GM21367 (cell line): Measurements from ENCODE around the gene OTOP3.
"Not testable (repeated sequence)": the region's sequence is repeated elsewhere in the genome, so short reads cannot be mapped to it uniquely, and the experiment has no call there.

Source experiments
- ATAC-seq: cut with Tn5 transposase; IDR thresholded peaks from one replicate; pipeline ENCODE4 v1.9.1; 2021; ENCODE audit not compliant: unreplicated experiment

OTOP3 gene, protein sequence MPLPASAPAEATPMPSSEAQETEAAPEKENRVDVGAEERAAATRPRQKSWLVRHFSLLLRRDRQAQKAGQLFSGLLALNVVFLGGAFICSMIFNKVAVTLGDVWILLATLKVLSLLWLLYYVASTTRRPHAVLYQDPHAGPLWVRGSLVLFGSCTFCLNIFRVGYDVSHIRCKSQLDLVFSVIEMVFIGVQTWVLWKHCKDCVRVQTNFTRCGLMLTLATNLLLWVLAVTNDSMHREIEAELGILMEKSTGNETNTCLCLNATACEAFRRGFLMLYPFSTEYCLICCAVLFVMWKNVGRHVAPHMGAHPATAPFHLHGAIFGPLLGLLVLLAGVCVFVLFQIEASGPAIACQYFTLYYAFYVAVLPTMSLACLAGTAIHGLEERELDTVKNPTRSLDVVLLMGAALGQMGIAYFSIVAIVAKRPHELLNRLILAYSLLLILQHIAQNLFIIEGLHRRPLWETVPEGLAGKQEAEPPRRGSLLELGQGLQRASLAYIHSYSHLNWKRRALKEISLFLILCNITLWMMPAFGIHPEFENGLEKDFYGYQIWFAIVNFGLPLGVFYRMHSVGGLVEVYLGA

GRCh38 chr17:74935585-74936469, at the start of gene OTOP3:
Gene OTOP3, plus strand, starts transcription at chr17:74935898. Its CDS starts 24 bp downstream, at chr17:74935922.
- no peak for ATAC-seq

DNA sequence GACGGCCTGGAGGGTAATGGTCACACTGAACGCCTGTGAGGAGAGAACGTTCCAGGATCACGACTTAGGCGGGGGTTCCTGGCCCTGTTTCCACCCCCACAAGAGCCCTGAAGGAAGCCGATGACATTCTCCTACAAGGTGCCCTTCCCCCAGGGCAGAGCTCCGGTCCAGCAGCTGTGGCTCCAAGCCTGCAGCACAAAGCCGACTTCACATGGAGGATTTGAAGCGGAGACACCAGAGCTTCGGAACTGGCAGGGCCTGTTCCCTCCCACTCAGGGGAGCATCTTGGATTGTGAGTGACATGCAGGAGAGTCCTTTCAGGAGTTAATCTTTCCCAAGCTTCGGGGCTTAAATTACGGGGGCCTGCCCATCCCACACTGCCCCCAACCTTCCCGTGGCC, 47.2 kb upstream of the OTOP3 start:
- ATAC-seq: no peak

DNA sequence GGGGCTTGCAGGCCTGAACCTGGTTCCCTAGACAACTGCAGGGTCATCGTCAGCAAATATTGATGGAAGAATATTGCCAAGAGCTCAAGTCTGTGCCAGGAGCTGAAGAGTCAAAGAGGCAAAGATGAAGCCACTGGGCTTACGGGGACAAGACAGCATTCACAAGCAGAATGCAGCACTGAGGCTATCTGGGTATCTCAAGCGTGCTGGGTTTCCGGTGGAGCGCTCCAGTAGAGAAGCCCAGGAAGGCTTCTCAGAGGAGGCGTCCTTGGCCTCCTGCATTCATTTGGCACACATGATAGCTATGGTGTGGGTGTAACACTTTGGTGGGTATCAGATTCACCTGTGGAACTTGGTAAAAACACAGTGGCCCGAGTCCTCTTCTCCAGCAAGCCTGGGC, 45.1 kb upstream of the OTOP3 start:
- no peak for ATAC-seq

DNA sequence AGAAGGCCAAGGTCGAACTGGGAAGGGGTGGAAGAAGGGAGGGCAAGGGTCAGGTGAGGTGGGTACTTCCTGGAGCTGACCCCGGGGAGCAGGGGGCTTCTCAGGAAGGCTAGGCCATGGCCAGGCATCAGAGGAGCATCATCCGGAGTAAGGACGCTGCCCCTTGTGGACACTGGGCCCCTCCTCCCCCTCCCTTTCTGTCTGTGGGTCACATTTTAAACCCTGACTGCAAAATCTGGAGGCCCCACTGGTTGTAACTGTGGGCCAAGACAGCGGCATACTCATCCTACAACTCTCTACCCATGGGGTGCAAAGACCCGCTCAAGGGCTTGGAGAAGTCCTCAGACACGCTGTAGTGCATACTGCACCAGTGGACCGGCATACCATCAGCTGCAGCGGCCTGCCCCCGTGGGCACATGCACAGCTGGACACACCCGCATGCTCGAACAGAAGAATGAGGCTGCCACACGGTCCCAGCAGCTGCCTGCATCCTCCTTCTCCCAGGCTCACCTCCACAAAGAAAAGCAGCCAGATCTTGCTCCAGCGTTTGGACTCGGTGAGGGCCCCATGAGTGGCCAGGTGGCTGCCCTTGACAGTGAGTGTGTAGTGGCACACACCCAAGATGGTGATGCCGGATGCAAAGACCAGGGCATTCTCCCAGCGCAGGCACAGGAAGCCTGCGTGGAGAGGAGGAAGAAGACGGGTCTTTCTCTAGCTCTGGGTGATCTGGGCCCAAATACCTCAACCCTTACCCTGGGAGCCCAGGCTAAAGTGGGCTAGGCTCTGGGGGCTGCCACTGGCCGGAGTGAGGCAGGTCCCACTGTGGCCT, 43.5 kb upstream of the OTOP3 start:
- ATAC-seq: no peak

- ATAC-seq: no peak
Measured at GRCh38 chr17:74892974-74893911, 42.5 kb upstream of the OTOP3 start, which contains the start of gene FADS6. Gene FADS6, minus strand, starts transcription at chr17:74893633. Its CDS starts 38 bp downstream, at chr17:74893595.

- no peak for ATAC-seq
Measured at GRCh38 chr17:74893936-74894671, 41.6 kb upstream of the OTOP3 start.

DNA sequence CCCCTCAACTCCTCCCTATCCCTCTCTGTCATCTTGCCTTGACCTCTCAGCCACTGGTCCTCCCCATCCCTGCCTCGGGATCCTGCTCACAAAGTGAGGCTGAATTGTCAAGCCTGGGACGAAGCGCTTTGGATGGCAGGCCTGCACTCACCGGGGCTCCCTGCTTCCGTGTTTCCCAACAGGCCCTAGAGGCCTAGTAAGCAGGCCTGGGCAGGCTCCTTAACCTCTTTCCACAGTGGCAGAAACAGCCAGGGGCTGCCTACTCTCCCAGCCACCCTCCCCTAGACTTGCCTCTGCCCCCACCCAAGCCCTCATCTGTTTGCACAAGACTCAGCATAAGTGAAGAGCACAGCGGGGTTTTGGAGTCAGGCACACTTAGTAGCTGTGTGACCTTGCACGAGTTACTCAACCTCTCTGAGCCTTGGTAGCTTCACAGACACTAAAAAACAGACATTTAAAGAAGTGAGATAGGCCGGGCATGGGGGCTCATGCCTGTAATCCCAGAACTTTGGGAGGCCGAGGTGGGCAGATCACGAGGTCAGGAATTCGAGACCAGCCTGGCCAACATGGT, 37.2 kb upstream of the OTOP3 start:
- ATAC-seq: no peak

DNA sequence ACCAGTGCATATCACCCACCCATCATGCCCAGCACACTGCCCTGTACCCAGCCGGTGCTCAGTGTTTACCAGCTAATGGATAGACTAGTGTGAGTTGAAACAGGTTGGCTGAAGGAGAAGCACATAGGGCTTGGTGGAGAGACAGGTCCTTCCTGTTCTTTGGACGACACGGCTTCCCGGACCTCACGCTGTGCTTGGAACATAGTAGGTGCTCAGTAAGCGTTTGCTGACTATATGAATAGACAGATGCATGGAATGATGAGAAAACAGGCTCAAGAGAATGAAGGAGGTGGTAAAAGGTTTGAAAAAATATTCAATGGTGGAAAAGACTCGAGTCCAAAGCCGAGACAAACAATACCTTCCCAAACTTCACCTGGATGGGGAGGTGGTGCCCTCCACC, 35.5 kb upstream of the OTOP3 start:
- ATAC-seq: no peak

DNA sequence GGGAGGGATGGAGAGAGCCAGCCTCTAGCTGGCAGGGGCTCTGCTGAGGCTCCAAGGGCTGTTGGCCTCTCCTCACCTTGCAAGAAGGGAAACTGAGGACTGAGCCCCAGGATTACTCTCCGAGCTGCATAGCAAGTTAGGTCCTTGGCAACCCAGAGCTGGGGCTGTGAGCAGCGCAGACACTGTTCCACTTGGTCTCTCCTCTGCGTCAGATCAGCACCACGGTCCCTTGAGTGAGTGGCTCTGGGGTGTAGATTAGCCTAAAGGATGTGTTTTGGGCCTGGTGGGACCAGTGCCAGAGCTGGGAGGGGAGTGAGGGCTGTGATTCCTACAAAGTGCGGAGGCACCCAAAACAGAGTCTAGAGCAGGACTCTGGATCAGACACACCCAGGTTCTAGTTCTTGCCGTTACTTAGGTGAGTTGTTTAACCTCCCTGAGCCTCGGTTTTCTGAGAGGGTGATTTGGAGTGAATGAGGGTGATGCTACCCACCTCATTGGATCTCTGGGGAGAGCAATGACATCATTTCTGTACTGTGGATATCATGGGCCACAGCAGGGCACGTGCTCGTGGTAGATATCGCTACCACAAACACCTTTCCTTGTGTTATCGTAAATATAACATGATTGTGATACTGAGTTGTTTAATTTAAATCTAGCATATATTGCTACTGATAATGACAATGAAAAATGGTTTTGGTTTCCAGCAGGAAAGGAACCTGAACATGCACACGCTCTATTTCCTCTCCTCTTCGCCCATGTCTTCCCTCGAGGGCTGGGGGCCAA, 34.2 kb upstream of the OTOP3 start:
- ATAC-seq: no peak

DNA sequence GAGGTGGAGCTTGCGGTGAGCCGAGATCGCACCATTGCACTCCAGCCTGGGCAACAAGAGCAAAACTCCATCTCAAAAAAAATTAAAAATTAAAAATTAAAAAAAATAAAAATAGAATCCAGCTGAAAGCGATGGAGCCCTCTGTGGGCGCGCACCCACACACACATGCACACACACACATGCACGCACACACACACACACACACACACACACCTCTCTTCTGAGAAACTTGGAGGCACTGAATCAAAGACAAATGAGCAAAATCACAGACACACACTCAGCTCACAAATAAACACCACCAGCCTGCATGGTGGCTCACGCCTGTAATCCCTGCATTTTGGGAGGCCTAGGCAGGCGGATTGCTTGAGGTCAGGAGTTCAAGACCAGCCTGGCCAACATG, 32.7 kb upstream of the OTOP3 start:
- no peak for ATAC-seq

GRCh38 chr17:74903671-74904070, 32.0 kb upstream of the OTOP3 start:
- no peak for ATAC-seq

GRCh38 chr17:74904687-74905409, 30.9 kb upstream of the OTOP3 start:
- ATAC-seq: no peak

DNA sequence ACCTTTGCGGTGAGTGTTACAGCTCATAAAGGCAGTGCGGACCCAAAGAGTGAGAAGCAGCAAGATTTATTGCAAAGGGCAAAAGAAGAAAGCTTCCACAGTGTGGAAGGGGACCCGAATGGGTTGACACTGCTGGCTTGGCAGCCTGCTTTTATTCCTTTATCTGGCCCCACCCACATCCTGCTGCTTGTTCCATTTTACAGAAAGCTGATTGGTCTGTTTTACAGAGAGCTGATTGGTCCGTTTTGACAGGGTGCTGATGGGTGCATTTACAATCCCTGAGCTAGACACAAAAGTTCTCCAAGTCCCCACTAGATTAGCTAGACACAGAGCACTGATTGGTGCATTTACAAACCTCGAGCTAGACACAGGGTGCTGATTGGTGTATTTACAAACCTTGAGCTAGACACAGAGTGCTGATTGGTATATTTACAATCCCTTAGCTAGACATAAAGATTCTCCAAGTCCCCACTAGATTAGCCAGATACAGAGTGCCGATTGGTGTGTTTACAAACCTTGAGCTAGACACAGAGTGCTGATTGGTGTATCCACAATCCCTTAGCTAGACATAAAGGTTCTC, 29.4 kb upstream of the OTOP3 start:
- not testable (repeated sequence) for ATAC-seq

DNA sequence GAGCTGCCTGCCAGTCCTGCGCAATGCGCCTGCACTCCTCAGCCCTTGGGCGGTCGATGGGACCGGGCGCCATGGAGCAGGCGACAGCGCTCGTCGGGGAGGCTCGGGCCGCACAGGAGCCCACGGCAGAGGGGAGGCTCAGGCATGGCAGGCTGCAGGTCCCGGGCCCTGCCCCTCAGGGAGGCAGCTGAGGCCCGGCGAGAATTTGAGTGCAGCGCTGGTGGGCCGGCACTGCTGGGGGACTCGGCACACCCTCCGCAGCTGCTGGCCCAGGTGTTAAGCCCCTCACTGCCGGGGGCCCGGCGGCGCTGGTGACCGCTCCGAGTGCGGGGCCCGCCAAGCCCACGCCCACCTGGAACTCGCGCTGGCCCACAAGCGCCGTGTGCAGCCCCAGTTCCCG, 28.7 kb upstream of the OTOP3 start:
- ATAC-seq: no peak

- ATAC-seq: not testable (repeated sequence)
Measured at GRCh38 chr17:74909097-74909496, 26.6 kb upstream of the OTOP3 start.

DNA sequence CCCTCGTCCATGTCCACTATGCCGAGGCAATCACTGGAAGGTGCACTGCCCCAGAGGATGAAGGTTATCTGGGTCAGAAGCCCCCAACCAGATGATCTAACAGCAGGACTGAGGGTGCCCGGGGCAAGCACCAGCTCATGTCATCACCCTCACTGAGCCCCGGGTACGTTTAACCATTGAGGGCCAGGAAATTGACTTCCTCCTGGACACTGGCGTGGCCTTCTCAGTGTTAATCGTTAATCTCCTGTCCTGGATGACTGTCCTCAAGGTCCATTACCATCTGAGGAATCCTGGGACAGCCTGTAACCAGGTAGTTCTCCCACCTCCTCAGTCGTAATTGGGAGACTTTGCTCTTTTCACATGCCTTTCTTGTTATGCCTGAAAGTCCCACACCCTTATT, 24.3 kb upstream of the OTOP3 start:
- not testable (repeated sequence) for ATAC-seq
